ENCODE data around the gene COX5B.

The COX5B gene

GRCh38 chr2:97651114-97651513, 5.3 kb downstream of the COX5B start:
- POLR2A ChIA-PET, result interaction anchor here (8.7 kb wide), 1 partner anchor 12 kb away, joined by 183 read pairs; the partner anchor contains the start of gene ACTR1B

DNA sequence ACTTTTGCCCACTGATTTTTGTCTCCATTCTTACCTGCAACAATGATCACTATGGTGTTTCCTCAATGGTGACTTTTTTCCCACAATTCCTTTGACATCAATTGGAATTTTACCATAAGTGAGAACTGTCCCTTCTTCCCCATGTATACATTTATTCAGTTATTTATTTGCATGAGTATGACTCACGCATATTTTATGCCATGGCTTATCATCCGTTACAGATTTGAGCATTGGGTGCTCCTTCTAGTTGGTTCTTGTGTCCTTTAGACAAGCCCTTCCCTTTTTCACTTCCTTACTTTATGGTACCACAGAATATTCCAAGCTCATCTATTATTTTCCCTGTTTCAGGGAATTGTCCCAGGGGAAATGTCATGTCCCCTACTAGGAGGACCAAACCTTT, 7.6 kb downstream of the COX5B start:
- CTCF ChIA-PET, result interaction anchor here (0.5 to 0.9 kb wide), 2 partner anchors 9 to 13 kb away, joined by 3 read pairs; no protein-coding TSS in a partner anchor
- Histone ChIP-seq H3K36me3 (ENCODE audit: control insufficient read depth in 2 of 2, insufficient read depth in 1 of 2, low read length in 2 of 2) (peaks cover 5 to 64% of the 10 kb centered on the region in 2 experiments; a peak in 1 of 3 replicates), H3K9me3 (ENCODE audit: control insufficient read depth, insufficient read depth, low read depth, low read length) (no peaks in the 10 kb centered on the region), H3K4me3 (ENCODE audit: low read depth, low read length) (no peak overlapping the region), H3K4me1 (ENCODE audit: control insufficient read depth, insufficient read depth, low read length) (no peaks in the 10 kb centered on the region), H3K27ac (ENCODE audit: extremely low read depth, low read depth, low read length) (no peak overlapping the region)
- TF ChIP-seq ZNF202 (tag by site-specific recombination; IDR thresholded peaks at IDR 0.05; ENCODE audit: borderline replicate concordance), result no peak
- no peak for TF ChIP-seq GLI2 (tag by site-specific recombination; IDR thresholded peaks at IDR 0.05; ENCODE audit: borderline replicate concordance, low read depth)
- no peak for TF ChIP-seq ZNF645 (tag by site-specific recombination; IDR thresholded peaks at IDR 0.05)
- TF ChIP-seq RBAK (tag by site-specific recombination; IDR thresholded peaks at IDR 0.05), result no peak
- TF ChIP-seq AEBP2 (tag by site-specific recombination; IDR thresholded peaks at IDR 0.05; ENCODE audit: borderline replicate concordance), result no peak
- TF ChIP-seq ZNF394 (tag by site-specific recombination; IDR thresholded peaks at IDR 0.05; ENCODE audit: borderline replicate concordance), result no peak
- TF ChIP-seq ZNF155 (tag by site-specific recombination; IDR thresholded peaks at IDR 0.05), result no peak
- TF ChIP-seq ZEB2 (tag by site-specific recombination; IDR thresholded peaks at IDR 0.05), result no peak
- no peak for TF ChIP-seq YY2 (tag by site-specific recombination; IDR thresholded peaks at IDR 0.05)
- no peak for TF ChIP-seq ZNF26 (tag by site-specific recombination; IDR thresholded peaks at IDR 0.05)
- no peak for TF ChIP-seq ZNF24 (tag by site-specific recombination; IDR thresholded peaks at IDR 0.05)
- TF ChIP-seq WT1 (tag by site-specific recombination; IDR thresholded peaks at IDR 0.05), result no peak
- TF ChIP-seq ZNF785 (tag by site-specific recombination; IDR thresholded peaks at IDR 0.05), result no peak
- no peak for TF ChIP-seq ZNF324 (tag by site-specific recombination; IDR thresholded peaks at IDR 0.05)
- no peak for TF ChIP-seq ZNF791 (tag by site-specific recombination; IDR thresholded peaks at IDR 0.05)
- TF ChIP-seq ZNF48 (tag by site-specific recombination; IDR thresholded peaks at IDR 0.05), result no peak
- no peak for TF ChIP-seq ZNF670 (tag by site-specific recombination; IDR thresholded peaks at IDR 0.05; ENCODE audit: low read depth)
- TF ChIP-seq PBX3 (CRISPR knock-in tag; IDR thresholded peaks at IDR 0.05), result no peak
- POLR2A ChIA-PET, result interaction anchor here (4.8 kb wide), 1 partner anchor 8 kb away, joined by 16 read pairs; the partner anchor contains the start of gene COX5B

More at GRCh38 chr2:97651114-97651513, 5.3 kb downstream of the COX5B start:
- H3K36me3 ChIP-seq (ENCODE audit: control insufficient read depth in 2 of 2, insufficient read depth in 1 of 2, low read length in 2 of 2), result peaks cover 22 to 58% of the 10 kb centered on the region in 2 experiments
- no peaks in the 10 kb centered on the region for H3K9me3 ChIP-seq (ENCODE audit: control insufficient read depth, insufficient read depth, low read depth, low read length)
- CTCF ChIA-PET, result interaction anchor here (0.9 to 1.2 kb wide), 2 partner anchors 9 to 47 kb away, joined by 3 read pairs; no protein-coding TSS in a partner anchor
- no peaks in the 10 kb centered on the region for H3K4me1 ChIP-seq (ENCODE audit: control insufficient read depth, insufficient read depth, low read length)
- H3K4me3 ChIP-seq (ENCODE audit: low read depth, low read length), result no peak overlapping the region
- TF ChIP-seq OSR2 (tag by site-specific recombination; IDR thresholded peaks at IDR 0.05) (no peak), ZNF548 (tag by site-specific recombination; IDR thresholded peaks at IDR 0.05) (no peak), ZNF26 (tag by site-specific recombination; IDR thresholded peaks at IDR 0.05) (no peak), ZNF362 (tag by site-specific recombination; IDR thresholded peaks at IDR 0.05) (no peak), ZNF560 (tag by site-specific recombination; IDR thresholded peaks at IDR 0.05; ENCODE audit: borderline replicate concordance) (no peak)
- H3K27ac ChIP-seq (ENCODE audit: extremely low read depth, low read depth, low read length), result no peak overlapping the region
